GM23338 (cell line): ENCODE measurements around the gene CDK5RAP2.

ENCODE experiments used
- CREB1 ChIP-seq: fragments of 250-450 bp; sonication (Bioruptor Pico); IDR thresholded peaks from 2 replicates; pipeline ENCODE4 v1.5.0; 2020; ENCODE audit warnings: low read depth, mild to moderate bottlenecking, moderate library complexity
- REST ChIP-seq: IDR thresholded peaks from one replicate; pipeline ENCODE4 v1.6.1; 2018; ENCODE audit warnings: antibody characterized with exemption; ENCODE audit not compliant: unreplicated experiment
- TF ChIP-seq, protein P1 (sequence below), 2 experiments: fragments of 200-600 bp in 1 of 2; sonication (generic) in 1 of 2; conservative IDR thresholded peaks; 2 replicates each; pipeline versions ENCODE4 v1.5.1 to v1.6.1; 2016 to 2017; ENCODE audit warnings: antibody characterized with exemption in 2 of 2, low read depth in 2 of 2, mild to moderate bottlenecking in 2 of 2, moderate library complexity in 1 of 2

GRCh38 chr9:120559546-120559945, 20.4 kb downstream of the CDK5RAP2 start:
- TF ChIP-seq CREB1 (CRISPR knock-in tag) = no peak
- TF ChIP-seq, protein P1, sequence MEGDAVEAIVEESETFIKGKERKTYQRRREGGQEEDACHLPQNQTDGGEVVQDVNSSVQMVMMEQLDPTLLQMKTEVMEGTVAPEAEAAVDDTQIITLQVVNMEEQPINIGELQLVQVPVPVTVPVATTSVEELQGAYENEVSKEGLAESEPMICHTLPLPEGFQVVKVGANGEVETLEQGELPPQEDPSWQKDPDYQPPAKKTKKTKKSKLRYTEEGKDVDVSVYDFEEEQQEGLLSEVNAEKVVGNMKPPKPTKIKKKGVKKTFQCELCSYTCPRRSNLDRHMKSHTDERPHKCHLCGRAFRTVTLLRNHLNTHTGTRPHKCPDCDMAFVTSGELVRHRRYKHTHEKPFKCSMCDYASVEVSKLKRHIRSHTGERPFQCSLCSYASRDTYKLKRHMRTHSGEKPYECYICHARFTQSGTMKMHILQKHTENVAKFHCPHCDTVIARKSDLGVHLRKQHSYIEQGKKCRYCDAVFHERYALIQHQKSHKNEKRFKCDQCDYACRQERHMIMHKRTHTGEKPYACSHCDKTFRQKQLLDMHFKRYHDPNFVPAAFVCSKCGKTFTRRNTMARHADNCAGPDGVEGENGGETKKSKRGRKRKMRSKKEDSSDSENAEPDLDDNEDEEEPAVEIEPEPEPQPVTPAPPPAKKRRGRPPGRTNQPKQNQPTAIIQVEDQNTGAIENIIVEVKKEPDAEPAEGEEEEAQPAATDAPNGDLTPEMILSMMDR (conservative IDR thresholded peaks at IDR 0.05; ENCODE audit: low read depth in 2 of 2) = no peak
- TF ChIP-seq REST = no peak
